NOMO-1 treated with dmso at 0.1 percent for 144 hours (cell line): ENCODE measurements around the gene SLC66A1.
"Not testable (repeated sequence)": the region's sequence is repeated elsewhere in the genome, so short reads cannot be mapped to it uniquely, and the experiment has no call there.

Experiments
- DNase-seq: peaks from one replicate; lab custom pipeline; 2025; ENCODE audit not compliant: unreplicated experiment; lab: John Stamatoyannopoulos, UW

Gene SLC66A1, protein sequence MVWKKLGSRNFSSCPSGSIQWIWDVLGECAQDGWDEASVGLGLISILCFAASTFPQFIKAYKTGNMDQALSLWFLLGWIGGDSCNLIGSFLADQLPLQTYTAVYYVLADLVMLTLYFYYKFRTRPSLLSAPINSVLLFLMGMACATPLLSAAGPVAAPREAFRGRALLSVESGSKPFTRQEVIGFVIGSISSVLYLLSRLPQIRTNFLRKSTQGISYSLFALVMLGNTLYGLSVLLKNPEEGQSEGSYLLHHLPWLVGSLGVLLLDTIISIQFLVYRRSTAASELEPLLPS

GRCh38 chr1:19311931-19312781 lies at the start of gene SLC66A1, which contains the start of gene AKR7A2:
Gene SLC66A1 (plus strand): TSS chr1:19312326. CDS start chr1:19317678, 5,352 bp downstream.
Gene AKR7A2 (minus strand): TSS chr1:19312144. CDS start chr1:19312124, 20 bp downstream.
- peak; percentile 81 for DNase-seq

GRCh38 chr1:19262744-19263143 lies 49.4 kb upstream of the SLC66A1 start:
- no peak for DNase-seq

GRCh38 chr1:19268445-19268844 lies 43.7 kb upstream of the SLC66A1 start:
- DNase-seq, result no peak

DNA sequence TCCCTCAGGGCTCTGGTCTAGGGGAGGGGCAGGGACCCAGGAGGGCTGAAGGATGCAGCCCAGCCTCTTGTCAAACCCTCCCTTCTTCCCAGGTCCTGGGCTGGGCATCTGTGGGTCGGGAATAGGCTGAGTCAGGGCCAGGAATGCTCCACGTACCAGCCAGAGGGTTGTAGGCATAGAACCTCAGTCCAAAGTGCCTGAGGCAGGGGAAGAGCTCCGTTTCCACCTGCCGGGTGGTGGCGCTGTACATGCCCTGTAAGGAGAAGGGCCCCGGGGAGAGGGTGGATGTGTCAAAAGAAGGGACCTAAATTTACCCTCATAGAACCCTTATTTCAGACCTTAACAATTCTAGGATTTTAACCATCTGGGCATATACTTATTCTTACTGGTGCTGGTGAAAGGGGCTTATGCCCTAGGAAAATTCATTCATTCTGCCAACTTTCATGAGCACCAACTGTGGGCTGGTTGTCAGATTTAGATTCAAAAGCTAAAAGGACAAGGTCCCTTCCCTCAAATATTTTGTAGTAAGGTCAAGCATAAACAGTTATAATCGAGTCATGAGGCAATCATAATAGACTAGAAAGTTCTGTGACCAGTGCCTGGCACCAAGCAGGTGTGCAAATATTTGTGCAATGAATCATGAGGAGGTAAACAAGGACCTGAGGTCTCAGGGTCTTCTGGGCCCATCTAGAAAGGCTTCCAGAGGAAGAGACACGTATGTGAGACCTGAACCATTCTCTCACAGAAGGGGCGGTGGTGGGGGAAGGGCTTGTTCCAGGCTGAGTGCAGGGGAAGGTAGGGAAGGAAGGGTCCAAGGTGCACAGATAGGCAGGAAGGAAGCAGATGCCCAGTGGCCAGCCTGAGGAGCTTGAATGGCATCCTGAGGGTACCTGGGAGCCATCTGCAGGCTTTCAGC lies 42.4 kb upstream of the SLC66A1 start:
- not testable (repeated sequence) for DNase-seq

- DNase-seq, result not testable (repeated sequence)
Measured at GRCh38 chr1:19270343-19270730, 41.8 kb upstream of the SLC66A1 start.

DNA sequence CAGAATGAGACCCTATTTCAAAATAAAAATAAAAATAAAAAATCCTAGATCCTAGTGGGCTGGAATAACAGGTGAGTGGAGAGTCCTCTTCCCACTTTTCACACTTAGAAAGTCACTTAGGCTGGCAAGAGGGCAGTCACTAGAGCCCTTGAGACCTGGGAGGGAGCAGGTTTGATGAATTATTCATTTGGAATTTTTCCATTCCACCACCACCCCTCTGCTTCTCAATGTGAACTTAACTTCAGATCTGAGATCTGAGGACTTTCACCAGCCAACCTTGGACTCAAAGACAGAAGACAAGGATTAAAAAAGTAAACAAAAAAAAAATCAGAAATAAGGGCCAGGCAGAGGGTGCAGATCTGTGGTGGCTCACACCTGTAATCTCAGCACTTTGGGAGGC lies 40.1 kb upstream of the SLC66A1 start:
- DNase-seq, result no peak

GRCh38 chr1:19273106-19273843 lies 38.9 kb upstream of the SLC66A1 start:
- no peak for DNase-seq

DNA sequence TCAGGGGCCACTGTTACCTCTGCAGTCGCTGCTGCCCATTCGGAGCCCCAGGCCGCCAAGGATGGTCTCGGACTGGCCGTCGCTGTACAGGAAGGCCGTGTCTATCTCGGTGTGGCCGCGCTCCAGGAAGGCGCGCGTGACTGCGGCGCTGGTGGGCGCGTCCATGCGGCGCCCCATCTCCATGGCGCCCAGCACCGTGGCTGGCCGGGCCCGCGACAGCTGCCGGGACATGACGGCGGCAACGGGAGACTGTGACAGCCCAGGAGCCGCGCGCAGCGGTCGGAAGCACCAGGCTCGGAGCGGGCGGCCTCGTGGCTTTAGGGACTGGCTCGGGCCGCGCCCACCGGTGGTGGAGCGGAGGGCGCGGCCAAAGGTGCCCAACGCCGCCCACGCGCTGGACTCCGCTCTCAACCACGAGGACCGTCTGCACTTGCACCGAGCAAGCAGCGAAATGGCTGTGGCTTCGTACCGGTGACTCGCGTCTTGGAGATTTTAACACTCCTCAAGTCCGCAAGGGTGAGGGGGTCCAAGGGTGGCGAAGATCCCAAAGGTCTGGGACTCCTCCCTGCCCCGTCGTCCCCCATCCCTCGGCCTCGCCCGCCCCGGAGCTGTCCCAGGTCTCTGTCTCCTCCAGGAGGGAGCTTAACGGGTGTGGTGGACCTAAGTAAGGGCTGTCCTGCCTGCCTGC lies 38.1 kb upstream of the SLC66A1 start:
- DNase-seq, result not testable (repeated sequence)

DNA sequence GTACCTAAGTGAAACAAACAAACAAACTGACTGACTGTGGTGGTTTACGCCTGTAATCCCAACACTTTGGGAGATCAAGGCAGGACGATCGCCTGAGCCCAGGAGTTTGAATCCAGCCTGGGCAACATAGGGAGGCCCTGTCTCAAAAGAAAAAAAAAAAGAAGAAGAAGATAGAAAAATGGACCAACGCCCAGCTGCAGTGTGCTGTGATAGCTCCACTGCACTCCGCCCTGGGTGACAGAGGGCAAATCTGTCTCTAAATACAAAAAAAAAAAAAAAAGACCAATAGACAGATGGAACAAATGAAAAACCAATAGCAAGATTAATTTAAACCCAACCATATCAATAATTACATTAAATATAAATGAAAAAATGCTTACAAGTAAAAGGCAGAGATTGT lies 37.5 kb upstream of the SLC66A1 start:
- no peak for DNase-seq

- DNase-seq, result no peak
Measured at GRCh38 chr1:19283891-19284290, 28.2 kb upstream of the SLC66A1 start.

DNA sequence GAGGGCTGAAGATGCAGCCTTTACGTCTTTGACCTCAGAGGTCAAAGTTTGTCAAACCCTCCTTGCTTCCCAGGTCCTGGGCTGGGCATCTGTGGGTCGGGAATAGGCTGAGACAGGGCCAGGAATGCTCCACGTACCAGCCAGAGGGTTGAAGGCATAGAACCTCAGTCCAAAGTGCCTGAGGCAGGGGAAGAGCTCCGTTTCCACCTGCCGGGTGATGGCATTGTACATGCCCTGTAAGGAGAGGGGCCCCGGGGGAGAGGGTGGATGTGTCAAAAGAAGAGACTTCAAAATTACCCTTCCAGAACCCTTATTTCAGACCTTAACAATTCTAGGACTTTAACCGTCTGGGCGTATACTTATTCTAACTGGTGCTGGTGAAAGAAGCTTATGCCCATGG lies 27.2 kb upstream of the SLC66A1 start:
- DNase-seq, result no peak

DNA sequence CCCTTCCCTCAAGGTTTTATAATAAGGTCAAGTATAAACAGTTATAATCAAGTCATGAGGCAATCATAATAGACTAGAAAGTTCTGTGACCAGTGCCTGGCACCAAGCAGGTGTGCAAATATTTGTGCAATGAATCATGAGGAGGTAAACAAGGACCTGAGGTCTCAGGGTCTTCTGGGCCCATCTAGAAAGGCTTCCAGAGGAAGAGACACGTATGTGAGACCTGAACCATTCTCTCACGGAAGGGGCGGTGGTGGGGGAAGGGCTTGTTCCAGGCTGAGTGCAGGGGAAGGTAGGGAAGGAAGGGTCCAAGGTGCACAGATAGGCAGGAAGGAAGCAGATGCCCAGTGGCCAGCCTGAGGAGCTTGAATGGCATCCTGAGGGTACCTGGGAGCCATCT lies 26.8 kb upstream of the SLC66A1 start:
- DNase-seq, result not testable (repeated sequence)

DNA sequence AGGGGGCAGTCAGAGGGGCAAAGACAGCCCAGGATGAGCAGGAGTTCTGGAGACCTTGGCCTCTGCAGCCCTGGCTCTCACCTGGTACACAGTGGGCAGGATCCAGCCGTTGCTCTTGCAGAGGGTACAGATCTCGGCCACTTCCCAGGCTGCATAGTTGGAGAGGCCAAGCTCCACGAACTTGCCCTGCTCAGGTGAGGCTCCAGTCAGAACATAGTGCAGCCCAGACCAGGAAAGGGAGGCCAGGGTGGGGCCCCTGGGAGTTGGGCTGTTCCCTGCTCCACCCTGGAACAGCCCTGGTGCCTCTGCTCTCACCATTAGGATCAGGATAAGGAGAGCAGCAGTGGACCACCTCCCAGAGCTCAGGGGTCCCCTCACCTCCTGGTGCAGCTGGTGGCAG lies 26.3 kb upstream of the SLC66A1 start:
- DNase-seq, result not testable (repeated sequence)

DNA sequence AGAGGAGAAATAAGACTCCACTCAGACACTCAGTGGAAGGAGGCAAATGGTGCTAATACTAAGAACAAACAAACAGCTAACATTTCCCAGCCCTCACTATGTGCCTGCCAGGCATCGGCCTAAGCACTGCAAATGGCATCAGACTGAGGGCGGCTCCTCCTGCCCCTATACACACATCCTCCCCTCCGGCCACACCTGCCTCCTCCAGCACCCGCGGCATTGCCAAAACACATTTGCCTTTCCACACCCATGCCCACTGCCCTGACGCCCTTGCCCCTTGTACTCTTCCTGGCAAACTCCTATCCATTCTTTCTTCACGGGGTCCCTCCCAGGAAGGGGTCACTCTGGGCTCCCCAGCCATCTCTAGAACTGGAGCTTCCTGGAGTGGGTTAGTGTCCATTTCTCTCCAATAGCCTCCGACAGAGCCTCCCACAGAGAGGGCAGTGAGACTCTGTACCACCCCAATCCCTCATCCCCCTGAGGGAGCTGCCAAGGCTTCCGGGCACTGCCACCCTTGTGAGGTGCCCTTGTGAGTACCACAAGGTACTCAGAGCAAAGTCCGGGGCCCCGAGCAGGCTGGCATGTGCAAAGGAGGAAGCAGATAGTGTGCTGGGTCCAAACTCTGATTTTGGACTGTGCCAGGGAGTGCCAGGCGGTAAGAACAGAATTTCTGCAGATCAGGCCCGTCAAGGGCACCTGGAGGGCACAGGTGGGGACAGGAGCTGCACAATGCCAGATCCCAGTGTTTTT lies 24.5 kb upstream of the SLC66A1 start:
- DNase-seq, result no peak

DNA sequence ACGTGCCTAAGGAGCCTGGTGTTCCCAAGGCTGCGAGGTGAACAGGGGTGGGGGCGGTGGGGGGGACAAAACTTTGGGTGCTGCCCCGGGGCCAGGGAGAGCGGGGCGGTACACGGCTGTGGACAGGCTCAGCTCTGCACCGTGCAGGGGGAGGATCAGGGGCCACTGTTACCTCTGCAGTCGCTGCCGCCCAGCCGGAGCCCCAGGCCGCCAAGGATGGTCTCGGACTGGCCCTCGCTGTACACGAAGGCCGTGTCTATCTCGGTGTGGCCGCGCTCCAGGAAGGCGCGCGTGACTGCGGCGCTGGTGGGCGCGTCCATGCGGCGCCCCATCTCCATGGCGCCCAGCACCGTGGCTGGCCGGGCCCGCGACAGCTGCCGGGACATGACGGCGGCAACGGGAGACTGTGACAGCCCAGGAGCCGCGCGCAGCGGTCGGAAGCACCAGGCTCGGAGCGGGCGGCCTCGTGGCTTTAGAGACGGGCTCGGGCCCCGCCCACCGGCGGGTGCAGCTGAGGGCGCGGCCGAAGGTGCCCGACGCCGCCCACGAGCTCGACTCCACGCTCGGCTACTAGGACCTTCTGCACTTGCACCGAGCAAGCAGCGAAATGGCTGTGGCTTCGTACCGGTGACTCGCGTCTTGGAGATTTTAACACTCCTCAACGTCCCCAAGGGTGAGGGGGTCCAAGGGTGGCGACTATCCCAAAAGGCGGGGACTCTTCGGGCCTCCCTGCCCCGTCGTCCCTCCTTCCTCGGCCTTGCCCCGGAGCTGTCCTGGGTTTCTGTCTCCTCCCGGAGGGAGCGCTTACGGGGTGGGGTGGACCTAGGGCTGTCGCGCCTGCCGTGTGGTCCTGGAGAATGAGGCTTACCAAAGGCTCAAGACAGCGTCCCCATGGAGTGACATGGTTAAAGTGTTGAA lies 23.5 kb upstream of the SLC66A1 start, which contains the start of gene AKR7A3:
AKR7A3 (minus strand) TSS at position 447 of the 918 bp plus-strand sequence; CDS start at position 386, 61 bp downstream.
- DNase-seq, result peak; percentile 47

DNA sequence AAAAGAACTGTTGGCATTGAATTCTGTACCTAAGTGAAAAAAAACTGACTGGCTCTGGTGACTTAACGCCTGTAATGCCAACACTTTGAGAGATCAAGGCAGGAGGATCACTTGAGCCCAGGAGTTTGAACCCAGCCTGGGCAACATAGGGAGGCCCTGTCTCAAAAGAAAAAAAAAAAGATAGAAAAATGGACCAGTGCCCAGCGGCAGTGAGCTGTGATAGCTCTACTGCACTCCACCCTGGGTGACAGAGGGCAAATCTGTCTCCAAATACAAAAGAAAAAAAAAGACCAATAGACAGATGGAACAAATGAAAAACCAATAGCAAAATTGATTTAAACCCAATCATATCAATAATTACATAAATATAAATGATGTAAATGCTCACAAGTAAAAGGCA lies 22.9 kb upstream of the SLC66A1 start:
- DNase-seq, result no peak

GRCh38 chr1:19294638-19295037 lies 17.5 kb upstream of the SLC66A1 start:
- DNase-seq, result no peak

DNA sequence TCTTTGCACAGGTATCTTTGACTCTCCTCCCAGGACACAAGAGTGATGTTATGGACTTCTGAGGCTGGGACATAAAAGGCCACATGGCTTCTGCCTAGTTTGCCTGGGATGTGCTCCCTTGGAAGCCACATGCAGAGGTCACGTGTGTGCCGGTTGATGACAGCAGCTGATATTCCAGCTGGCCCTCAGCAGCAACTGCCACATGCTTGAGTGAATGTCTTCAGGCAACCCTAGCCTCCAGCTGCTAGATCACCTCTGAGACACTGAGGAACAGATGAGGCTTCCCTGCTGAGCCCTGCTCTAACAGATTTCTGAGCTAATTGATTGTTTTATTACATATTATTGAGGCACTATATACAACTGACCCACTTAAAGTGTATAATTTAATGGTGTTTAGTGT lies 11.9 kb upstream of the SLC66A1 start:
- no peak for DNase-seq
